HepG2 (cell line): ENCODE measurements around the gene MBD3L5. TPM values are rescaled to one million over a fixed set of nuclear protein-coding genes. Genes with fewer than 3 reads are reported as not detected.

Experiments
- CHCHD3 ChIP-seq: sonication (generic); formaldehyde crosslinking; IDR thresholded peaks from 2 replicates; pipeline ENCODE4 v1.8.0; 2022; ENCODE audit warnings: mild to moderate bottlenecking, missing genetic modification reagents, moderate library complexity
- ESRRA ChIP-seq: sonication (generic); formaldehyde crosslinking; IDR thresholded peaks from 2 replicates; pipeline ENCODE4 v1.5.1; 2020; ENCODE audit warnings: mild to moderate bottlenecking, low read depth, missing genetic modification reagents
- GABPA ChIP-seq, 2 experiments: IDR thresholded peaks; 2 replicates each; pipeline ENCODE4 v1.6.1; 2011 to 2016; ENCODE audit warnings: low read depth in 2 of 2, low read length in 1 of 2, missing biosample characterization in 1 of 2, missing genetic modification characterization in 1 of 2
- HDAC6 ChIP-seq: fragments of 200-600 bp; sonication (generic); IDR thresholded peaks from 2 replicates; pipeline ENCODE4 v1.7.0; 2017; ENCODE audit warnings: mild to moderate bottlenecking, antibody characterized with exemption, low read length, low read depth
- HNRNPLL ChIP-seq: fragments of 200-400 bp; formaldehyde crosslinking; IDR thresholded peaks from 2 replicates; pipeline ENCODE4 v1.6.1; 2017; ENCODE audit warnings: mild to moderate bottlenecking, low read depth, low read length; ENCODE audit not compliant: poor library complexity, severe bottlenecking
- MTA1 ChIP-seq: sonication (generic); formaldehyde crosslinking; IDR thresholded peaks from 2 replicates; pipeline ENCODE4 v1.4.0; 2020; ENCODE audit warnings: missing genetic modification reagents, mild to moderate bottlenecking, borderline replicate concordance
- NAIF1 ChIP-seq: sonication (generic); formaldehyde crosslinking; IDR thresholded peaks from 2 replicates; pipeline ENCODE4 v1.5.0; 2020; ENCODE audit warnings: mild to moderate bottlenecking, missing genetic modification reagents, borderline replicate concordance
- PLRG1 ChIP-seq: fragments of 450-650 bp; conservative IDR thresholded peaks from 2 replicates; pipeline ENCODE4 v1.6.1; 2016
- PRDM4 ChIP-seq: sonication (generic); formaldehyde crosslinking; IDR thresholded peaks from 2 replicates; pipeline ENCODE4 v1.9.0; 2021; ENCODE audit warnings: missing genetic modification reagents, borderline replicate concordance
- PTBP1 ChIP-seq: fragments of 200-400 bp; formaldehyde crosslinking; IDR thresholded peaks from 2 replicates; pipeline ENCODE4 v1.6.1; 2018; ENCODE audit warnings: low read length, low read depth; ENCODE audit not compliant: poor library complexity, severe bottlenecking
- RAD51 ChIP-seq: fragments of 450-650 bp; IDR thresholded peaks from 2 replicates; pipeline ENCODE4 v1.6.1; 2016; ENCODE audit warnings: borderline replicate concordance
- RARA ChIP-seq: IDR thresholded peaks from 2 replicates; pipeline ENCODE4 v1.6.1; 2016; ENCODE audit warnings: missing genetic modification reagents, missing compliant biosample characterization
- SP1 ChIP-seq, 2 experiments: fragments of 450-650 bp in 1 of 2; sonication (generic) in 1 of 2; formaldehyde crosslinking in 1 of 2; IDR thresholded peaks; 2 replicates each; pipeline versions ENCODE4 v1.4.0 to v1.6.1; 2016 to 2020; ENCODE audit warnings: missing genetic modification reagents in 1 of 2
- TARDBP ChIP-seq: sonication (generic); formaldehyde crosslinking; IDR thresholded peaks from 2 replicates; pipeline ENCODE4 v1.8.0; 2022; ENCODE audit warnings: mild to moderate bottlenecking, missing genetic modification reagents
- TBX3 ChIP-seq: fragments of 450-650 bp; IDR thresholded peaks from 2 replicates; pipeline ENCODE4 v1.6.1; 2017; ENCODE audit warnings: antibody characterized with exemption, mild to moderate bottlenecking, inconsistent platforms, borderline replicate concordance
- THAP8 ChIP-seq: sonication (generic); formaldehyde crosslinking; IDR thresholded peaks from 2 replicates; pipeline ENCODE4 v1.5.1; 2020; ENCODE audit warnings: missing genetic modification reagents, mild to moderate bottlenecking, borderline replicate concordance
- U2AF1 ChIP-seq: fragments of 200-400 bp; formaldehyde crosslinking; optimal IDR thresholded peaks from 2 replicates; pipeline ENCODE3; 2017; ENCODE audit warnings: mild to moderate bottlenecking, low read depth, low read length
- ZC3H4 ChIP-seq: sonication (generic); formaldehyde crosslinking; IDR thresholded peaks from 2 replicates; pipeline ENCODE4 v1.4.0; 2020; ENCODE audit warnings: missing genetic modification reagents, borderline replicate concordance
- ZFP36 ChIP-seq: fragments of 150-350 bp; IDR thresholded peaks from 2 replicates; pipeline ENCODE4 v1.6.1; 2018; ENCODE audit warnings: borderline replicate concordance, low read length, low read depth; ENCODE audit not compliant: partially characterized antibody
- ZNF160 ChIP-seq: sonication (generic); formaldehyde crosslinking; IDR thresholded peaks from 2 replicates; pipeline ENCODE4 v1.8.0; 2022; ENCODE audit warnings: mild to moderate bottlenecking, inconsistent platforms, missing genetic modification reagents
- ZNF274 ChIP-seq: sonication (generic); formaldehyde crosslinking; IDR thresholded peaks from 2 replicates; pipeline ENCODE4 v1.5.1; 2020; ENCODE audit warnings: mild to moderate bottlenecking, missing genetic modification reagents
- ZNF557 ChIP-seq: sonication (generic); formaldehyde crosslinking; IDR thresholded peaks from 2 replicates; pipeline ENCODE4 v1.4.0; 2020; ENCODE audit warnings: missing genetic modification reagents
- ZNF747 ChIP-seq: sonication (generic); formaldehyde crosslinking; IDR thresholded peaks from 2 replicates; pipeline ENCODE4 v1.8.1; 2023; ENCODE audit warnings: missing genetic modification reagents, mild to moderate bottlenecking, borderline replicate concordance
- ZNF775 ChIP-seq: sonication (generic); formaldehyde crosslinking; IDR thresholded peaks from 2 replicates; pipeline ENCODE4 v1.4.0; 2020; ENCODE audit warnings: missing genetic modification reagents, mild to moderate bottlenecking, moderate library complexity, borderline replicate concordance
- ZNF788 ChIP-seq: sonication (generic); formaldehyde crosslinking; IDR thresholded peaks from 2 replicates; pipeline ENCODE4 v1.5.0; 2020; ENCODE audit warnings: mild to moderate bottlenecking, missing genetic modification reagents, borderline replicate concordance
- ZSCAN20 ChIP-seq: sonication (generic); formaldehyde crosslinking; IDR thresholded peaks from 2 replicates; pipeline ENCODE4 v1.4.0; 2020; ENCODE audit warnings: missing genetic modification reagents, mild to moderate bottlenecking, borderline replicate concordance
- polyA plus RNA-seq, 8 experiments: library from polyadenylated mRNA; depleted of rRNA in 3 of 8; stranded (reverse) in 7 of 8; unstranded in 1 of 8; fragments of >200 nt; fragmentation: Illumina TruSeq in 4 of 8; extraction: Trizol in 4 of 8; gene quantifications; 2 replicates each; pipeline versions ENCODE4 v1.2.1 to v1.2.3, GENCODE V29; 2011 to 2016; ENCODE audit warnings: low read depth in 4 of 8, missing spikeins in 1 of 8, mixed read lengths in 1 of 8; ENCODE audit not compliant: insufficient read depth in 1 of 8
- total RNA-seq, 5 experiments: library from RNA; depleted of rRNA; stranded (reverse); fragments of >200 nt; fragmentation: Illumina TruSeq; extraction: Trizol; gene quantifications; 2 replicates each; pipeline ENCODE4 v1.2.3, GENCODE V29; 2016; ENCODE audit warnings: low read depth in 1 of 5

Gene MBD3L5
- total and polyA plus RNA-seq, 2 of the 13 experiments (the other 11 are each of a cell fraction or from before 2014, with no cell fraction given): not detected

GRCh38 chr19:7069042-7069903 lies 38.9 kb downstream of the MBD3L5 start, which contains the start of gene ZNF557 (continued):
- TF ChIP-seq NAIF1 (CRISPR knock-in tag) (no peak), ZC3H4 (CRISPR knock-in tag) (no peak), ZNF747 (peak; percentile 50; the same call in 1 of the 2 replicates), TBX3 (no peak), RARA (CRISPR knock-in tag) (no peak), GABPA (IDR thresholded peaks at IDR 0.05; ENCODE audit: low read depth, low read length) (peak; percentile 89), GABPA (CRISPR knock-in tag; IDR thresholded peaks at IDR 0.05; ENCODE audit: low read depth) (peak; percentile 96), ZFP36 (no peak), THAP8 (CRISPR knock-in tag) (no peak), U2AF1 (no peak), SP1 (IDR thresholded peaks at IDR 0.05) (peak; percentile 20; the same call in 1 of the 2 replicates), SP1 (CRISPR knock-in tag; IDR thresholded peaks at IDR 0.05) (peak; percentile 47), ZNF557 (CRISPR knock-in tag) (0 out of 2 replicates have a peak, but pooled peaks have one; percentile 40), TARDBP (peak; percentile 44; the same call in 1 of the 2 replicates), MTA1 (no peak), HNRNPLL (peak; percentile 50), HDAC6 (no peak), ZNF274 (CRISPR knock-in tag) (peak; percentile 36; the same call in 1 of the 2 replicates), PTBP1 (peak; percentile 50), RAD51 (no peak), PLRG1 (no peak), ZNF775 (CRISPR knock-in tag) (no peak), ESRRA (CRISPR knock-in tag) (no peak), ZNF160 (no peak), ZSCAN20 (no peak), CHCHD3 (CRISPR knock-in tag) (no peak), PRDM4 (no peak), ZNF788 (no peak; the same call in 1 of the 2 replicates)
